Measurements from ENCODE around the gene STOM.

The STOM gene

GRCh38 chr9:121350993-121351561, 19.0 kb downstream of the STOM start:
- DNase-seq (ENCODE audit: low read depth in 3 of 3, low spot score in 1 of 3): no peak

- DNase-seq (ENCODE audit: low read depth in 3 of 3, low spot score in 1 of 3): no peak
These were observed 20.0 kb downstream of the STOM start for GRCh38 chr9:121350036-121350435.

GRCh38 chr9:121349009-121349408, 21.0 kb downstream of the STOM start:
- DNase-seq (ENCODE audit: low read depth in 3 of 3, low spot score in 1 of 3): no peak

GRCh38 chr9:121348221-121348620, 21.8 kb downstream of the STOM start:
- no peak for DNase-seq (ENCODE audit: low read depth in 3 of 3, low spot score in 1 of 3)

- no peak for DNase-seq (ENCODE audit: low read depth in 3 of 3, low spot score in 1 of 3)
These were observed 25.0 kb downstream of the STOM start for GRCh38 chr9:121345070-121345469.

- DNase-seq (ENCODE audit: low read depth in 3 of 3, low spot score in 1 of 3): no peak
These were observed 25.9 kb downstream of the STOM start for GRCh38 chr9:121344184-121344583.

- DNase-seq (ENCODE audit: low read depth in 3 of 3, low spot score in 1 of 3): no peak
These were observed 29.2 kb downstream of the STOM start for GRCh38 chr9:121340676-121341392.

- no peak for DNase-seq (ENCODE audit: low read depth in 3 of 3, low spot score in 1 of 3)
These were observed 30.6 kb downstream of the STOM start for GRCh38 chr9:121339437-121339836.

GRCh38 chr9:121336665-121337064, 33.4 kb downstream of the STOM start:
- no peak for DNase-seq (ENCODE audit: low read depth in 3 of 3, low spot score in 1 of 3)

GRCh38 chr9:121333950-121334773, 35.9 kb downstream of the STOM start:
- DNase-seq (ENCODE audit: low read depth in 3 of 3, low spot score in 1 of 3): no peak

GRCh38 chr9:121331992-121332685, 37.9 kb downstream of the STOM start:
- DNase-seq (ENCODE audit: low read depth in 3 of 3, low spot score in 1 of 3): no peak

- no peak for DNase-seq (ENCODE audit: low read depth in 3 of 3, low spot score in 1 of 3)
These were observed 38.5 kb downstream of the STOM start for GRCh38 chr9:121331549-121331948.

- no peak for DNase-seq (ENCODE audit: low read depth in 3 of 3, low spot score in 1 of 3)
These were observed 41.0 kb downstream of the STOM start for GRCh38 chr9:121328876-121329681.

- no peak for DNase-seq (ENCODE audit: low read depth in 3 of 3, low spot score in 1 of 3)
These were observed 41.6 kb downstream of the STOM start for GRCh38 chr9:121328476-121328875.

- no peak for DNase-seq (ENCODE audit: low read depth in 3 of 3, low spot score in 1 of 3)
These were observed 43.0 kb downstream of the STOM start for GRCh38 chr9:121326901-121327613.

- no peak for DNase-seq (ENCODE audit: low read depth in 3 of 3, low spot score in 1 of 3)
These were observed 43.8 kb downstream of the STOM start for GRCh38 chr9:121326130-121326838.

GRCh38 chr9:121325387-121325786, 44.7 kb downstream of the STOM start:
- DNase-seq (ENCODE audit: low read depth in 3 of 3, low spot score in 1 of 3): no peak

- no peak for DNase-seq (ENCODE audit: low read depth in 3 of 3, low spot score in 1 of 3)
These were observed 45.3 kb downstream of the STOM start for GRCh38 chr9:121324755-121325154.

GRCh38 chr9:121324316-121324715, 45.7 kb downstream of the STOM start:
- no peak for DNase-seq (ENCODE audit: low read depth in 3 of 3, low spot score in 1 of 3)
